ENCODE data around the gene MACROH2A2. TPM values are rescaled to one million over a fixed set of nuclear protein-coding genes. Genes with fewer than 3 reads are reported as not detected.
A peak's percentile ranks its signal among the peaks of the same experiment; 100 is the strongest.

The MACROH2A2 gene
- total and polyA plus RNA-seq, 2 of the 13 experiments (the other 11 are each of a cell fraction or from before 2014, with no cell fraction given), result 9.8 to 43.1 TPM

DNA sequence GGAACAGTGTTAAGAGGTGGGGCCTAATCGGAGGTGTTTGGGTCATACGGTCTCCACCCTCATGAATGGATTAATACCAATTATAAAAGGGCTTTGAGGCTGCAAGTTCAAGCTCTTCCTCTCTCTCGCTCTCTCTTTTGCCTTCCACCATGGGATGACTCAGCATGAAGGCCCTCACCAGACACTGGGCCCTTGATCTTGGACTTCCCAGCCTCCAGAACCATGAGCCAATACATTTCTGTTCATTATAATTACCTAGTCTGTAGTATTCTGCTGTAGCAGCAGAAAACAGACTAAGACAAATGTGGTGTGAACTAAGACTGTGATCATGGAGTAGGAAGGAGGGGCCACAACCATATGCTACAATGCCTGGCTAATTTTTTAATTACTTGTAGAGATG lies 72.3 kb downstream of the MACROH2A2 start (continued):
- TF ChIP-seq, protein P1, sequence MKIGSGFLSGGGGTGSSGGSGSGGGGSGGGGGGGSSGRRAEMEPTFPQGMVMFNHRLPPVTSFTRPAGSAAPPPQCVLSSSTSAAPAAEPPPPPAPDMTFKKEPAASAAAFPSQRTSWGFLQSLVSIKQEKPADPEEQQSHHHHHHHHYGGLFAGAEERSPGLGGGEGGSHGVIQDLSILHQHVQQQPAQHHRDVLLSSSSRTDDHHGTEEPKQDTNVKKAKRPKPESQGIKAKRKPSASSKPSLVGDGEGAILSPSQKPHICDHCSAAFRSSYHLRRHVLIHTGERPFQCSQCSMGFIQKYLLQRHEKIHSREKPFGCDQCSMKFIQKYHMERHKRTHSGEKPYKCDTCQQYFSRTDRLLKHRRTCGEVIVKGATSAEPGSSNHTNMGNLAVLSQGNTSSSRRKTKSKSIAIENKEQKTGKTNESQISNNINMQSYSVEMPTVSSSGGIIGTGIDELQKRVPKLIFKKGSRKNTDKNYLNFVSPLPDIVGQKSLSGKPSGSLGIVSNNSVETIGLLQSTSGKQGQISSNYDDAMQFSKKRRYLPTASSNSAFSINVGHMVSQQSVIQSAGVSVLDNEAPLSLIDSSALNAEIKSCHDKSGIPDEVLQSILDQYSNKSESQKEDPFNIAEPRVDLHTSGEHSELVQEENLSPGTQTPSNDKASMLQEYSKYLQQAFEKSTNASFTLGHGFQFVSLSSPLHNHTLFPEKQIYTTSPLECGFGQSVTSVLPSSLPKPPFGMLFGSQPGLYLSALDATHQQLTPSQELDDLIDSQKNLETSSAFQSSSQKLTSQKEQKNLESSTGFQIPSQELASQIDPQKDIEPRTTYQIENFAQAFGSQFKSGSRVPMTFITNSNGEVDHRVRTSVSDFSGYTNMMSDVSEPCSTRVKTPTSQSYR (CRISPR knock-in tag; IDR thresholded peaks at IDR 0.05; ENCODE audit: borderline replicate concordance), result no peak

DNA sequence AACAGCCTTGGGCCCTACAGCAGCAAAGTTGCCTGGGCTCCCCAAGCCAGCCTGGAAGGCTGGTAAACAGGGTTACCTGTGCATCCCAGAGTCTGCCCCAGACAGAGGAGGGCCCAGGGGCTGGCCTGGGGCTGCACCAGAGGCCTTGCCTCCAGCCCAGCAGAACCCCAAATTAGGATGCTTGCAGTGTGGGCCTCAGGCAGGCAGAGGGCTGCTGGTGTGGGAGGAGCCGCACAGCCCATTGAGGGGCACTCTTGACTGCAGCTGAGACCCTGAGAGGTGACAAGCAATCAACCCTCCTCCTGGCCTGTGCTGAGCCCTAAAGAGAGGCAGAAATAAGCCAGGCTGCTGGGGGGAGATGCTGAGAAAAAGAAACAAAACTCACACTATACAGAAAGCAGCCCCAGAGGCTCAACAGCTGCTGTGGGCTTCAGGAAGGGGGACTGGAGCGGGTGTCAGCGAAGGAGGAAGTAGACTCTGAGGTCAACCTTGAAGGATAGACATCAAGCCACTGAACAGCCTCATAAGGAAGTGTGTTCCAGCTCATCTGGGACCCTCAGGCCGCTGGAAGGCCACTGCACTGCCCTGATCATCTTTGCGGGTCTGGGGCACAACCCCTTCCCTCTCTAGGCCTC lies 73.4 kb downstream of the MACROH2A2 start:
- TF ChIP-seq PHF20 (CRISPR knock-in tag; IDR thresholded peaks at IDR 0.05) (no peak), AGO2 (optimal IDR thresholded peaks at IDR 0.05; ENCODE audit: low read depth, low read length) (peak; percentile 32)
- Histone ChIP-seq H3K9ac (ENCODE audit: insufficient read depth, low read depth, low read length) (no peak overlapping the region), H2AFZ (ENCODE audit: low read length) (no peak overlapping the region), H4K20me1 (ENCODE audit: insufficient read depth, low read length) (peaks cover 7% of the 10 kb centered on the region; the same call in 1 of the 2 replicates), H3K36me3 (replicated peaks in 1 of 2; ENCODE audit: control insufficient read depth in 1 of 2, insufficient read depth in 2 of 2, low read length in 2 of 2) (peaks cover 6 to 38% of the 10 kb centered on the region in 2 experiments; a peak in 4 of 5 replicates), H3K4me1 (ENCODE audit: insufficient read depth, low read length) (peaks cover 35% of the 10 kb centered on the region), H3K4me3 (replicated peaks in 1 of 3; ENCODE audit: insufficient read depth in 1 of 3, low read depth in 2 of 3, low read length in 3 of 3) (no peak overlapping the region), H3K4me2 (ENCODE audit: low read depth, low read length) (no peak overlapping the region), H3K79me2 (ENCODE audit: insufficient read depth, low read length) (peaks cover 41% of the 10 kb centered on the region), H3K9me3 (ENCODE audit: low read length) (no peaks in the 10 kb centered on the region), H3K27ac (ENCODE audit: extremely low read length, insufficient read depth, low read length) (no peak overlapping the region), H3K27me3 (ENCODE audit: control insufficient read depth in 1 of 2, insufficient read depth in 2 of 2, low read length in 2 of 2) (no peaks in the 10 kb centered on the region)
- BruUV-seq (replicated peaks), result no TSS peak
- POLR2A ChIA-PET, result interaction anchor here (1.1 to 3.0 kb wide), 2 partner anchors 10 to 20 kb away, joined by 6 to 10 read pairs; partner anchors contain the start of gene TYSND1
- no peak for DNase-seq (ENCODE audit: low spot score)
- intact Hi-C loops (cut with micrococcal nuclease; ENCODE audit: unreplicated experiment) (no loop called here), in situ Hi-C loops (cut with HindIII; ENCODE audit: extremely low pct_ligation_motif_present, low pct_unique_long_range_greater_than_20kb) (no loop called here)
- no peak for FAIRE-seq
- CTCF ChIA-PET (ENCODE audit: low intra/inter-chr PET ratio, low total read pairs), result no interaction called here
- WGBS (ENCODE audit: low lambda C conversion rate), result 91% methylated on average over 5 of the region's 5 CpGs
- no peak; the same call in 2 of the 3 replicates for ATAC-seq
